Kidney (tissue), 14 donors: ENCODE data around the gene SARS1. TPM values are rescaled to one million over a fixed set of nuclear protein-coding genes. Genes with fewer than 3 reads are reported as not detected.

ENCODE experiments used
- DNase-seq, 5 donors: peaks; one replicate each; pipeline ENCODE4 v3.0.0-alpha.2; 2013 to 2020
- FAIRE-seq: peaks from 2 replicates; lab custom pipeline; 2012; peaks lifted over from hg19 to GRCh38; lab: Jason Lieb, UNC
- H3K27ac ChIP-seq, 2 donors: one replicate each; pipeline ENCODE4 v1.7.0; 2013; ENCODE audit warnings: low read depth in 2 of 2, low read length in 2 of 2, inconsistent platforms in 1 of 2
- H3K27me3 ChIP-seq: one replicate; pipeline ENCODE4 v1.7.1; 2013; ENCODE audit warnings: low read length, inconsistent platforms; ENCODE audit not compliant: control insufficient read depth, insufficient read depth
- H3K36me3 ChIP-seq, 3 donors: one replicate each; pipeline versions ENCODE4 v1.7.0 to v1.7.1; 2013; ENCODE audit warnings: low read length in 3 of 3, control low read depth in 1 of 3, inconsistent platforms in 1 of 3; ENCODE audit not compliant: insufficient read depth in 3 of 3, control insufficient read depth in 2 of 3
- H3K4me1 ChIP-seq, 3 donors: one replicate each; pipeline versions ENCODE4 v1.7.0 to v1.7.1; 2013; ENCODE audit warnings: low read length in 3 of 3, inconsistent platforms in 1 of 3, low read depth in 1 of 3; ENCODE audit not compliant: control insufficient read depth in 2 of 3, insufficient read depth in 2 of 3
- H3K4me3 ChIP-seq, 3 donors: one replicate each; pipeline versions ENCODE4 v1.7.0 to v1.8.1; 2013; ENCODE audit warnings: low read length in 3 of 3, control low read depth in 1 of 3, inconsistent platforms in 1 of 3
- H3K9ac ChIP-seq, 3 donors: one replicate each; pipeline versions ENCODE4 v1.7.0 to v1.7.1; 2013; ENCODE audit warnings: low read length in 3 of 3, control low read depth in 1 of 3, inconsistent platforms in 1 of 3
- H3K9me3 ChIP-seq, 3 donors: one replicate each; pipeline versions ENCODE4 v1.7.0 to v1.7.1; 2013; ENCODE audit warnings: low read length in 3 of 3, control low read depth in 1 of 3, inconsistent platforms in 1 of 3; ENCODE audit not compliant: control insufficient read depth in 2 of 3, insufficient read depth in 1 of 3
- intact Hi-C: fragments of 100-400 bp; cut with DNase I; formaldehyde crosslinking; loops from one replicate; pipeline ENCODE4 v1.11.1; 2022
- polyA plus RNA-seq: library from polyadenylated mRNA; stranded (reverse); fragments of 350-450 nt; fragmentation: Illumina TruSeq; extraction: RNeasy Lipid Tissue Mini Kit (QIAGEN cat#74804); gene quantifications from one replicate; pipeline ENCODE4 v1.2.3, GENCODE V29; 2014; ENCODE audit warnings: low read depth, low replicate concordance; ENCODE audit not compliant: insufficient read depth
- total RNA-seq: library from RNA; stranded (reverse); fragmentation: NEBNext Ultra II Directional; extraction: Animal tissue kit (Norgen Biotek cat#: 25700); gene quantifications from one replicate; pipeline ENCODE4 v1.2.1, GENCODE V29; 2021
- TF ChIP-seq, protein P1 (sequence below): IDR thresholded peaks from 3 replicates; pipeline ENCODE4 v1.5.1; 2012; ENCODE audit warnings: mild to moderate bottlenecking, moderate library complexity, borderline replicate concordance; ENCODE audit not compliant: insufficient read depth; ENCODE audit errors: extremely low read depth
- donor health status: control.
- donor health status: control.
- donor health status: control.
- donor health status: control.
- donor health status: control.
- donor health status: DM: yes; HTN: yes; CAD: no.
- donor health status: Normal renal cell carcinoma (clear cell type).

The SARS1 gene
- total and polyA plus RNA-seq, 2 donors from 2014 or later: 114 to 181 TPM

DNA sequence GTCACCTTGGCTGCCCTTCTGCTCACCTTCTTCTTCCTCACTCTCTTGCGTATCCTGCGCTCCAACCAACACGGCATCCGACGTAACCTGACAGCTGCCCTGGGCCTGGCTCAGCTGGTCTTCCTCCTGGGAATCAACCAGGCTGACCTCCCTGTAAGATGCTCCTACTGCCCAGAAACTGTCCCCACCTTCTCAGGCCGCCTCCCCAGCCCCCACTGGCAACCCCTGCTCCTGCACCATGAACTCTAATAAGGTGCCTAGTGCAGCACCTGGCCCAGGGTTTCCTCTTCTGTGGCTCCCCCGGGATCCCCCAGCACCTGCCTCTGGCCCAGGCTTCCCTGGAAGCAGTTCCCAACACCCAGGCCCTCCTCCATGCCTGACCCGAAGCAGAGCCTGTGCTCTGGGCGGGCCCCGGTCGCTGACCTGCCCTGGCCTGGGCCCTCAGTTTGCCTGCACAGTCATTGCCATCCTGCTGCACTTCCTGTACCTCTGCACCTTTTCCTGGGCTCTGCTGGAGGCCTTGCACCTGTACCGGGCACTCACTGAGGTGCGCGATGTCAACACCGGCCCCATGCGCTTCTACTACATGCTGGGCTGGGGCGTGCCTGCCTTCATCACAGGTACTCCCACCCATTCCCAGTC, 56.4 kb downstream of the SARS1 start:
- DNase-seq (peak in 2 of 5 donors; percentile 36 to 54), FAIRE-seq (no peak)
- H3K9ac ChIP-seq: no peak overlapping the region
- H3K36me3 ChIP-seq: no peaks in the 10 kb centered on the region
- H3K9me3 ChIP-seq: no peaks in the 10 kb centered on the region
- no peak overlapping the region for H3K4me3 ChIP-seq
- H3K4me1 ChIP-seq: peaks cover 0 to 7% (median 2%) of the 10 kb centered on the region in 3 donors
- H3K27ac ChIP-seq: no peak overlapping the region
- TF ChIP-seq, protein P1, sequence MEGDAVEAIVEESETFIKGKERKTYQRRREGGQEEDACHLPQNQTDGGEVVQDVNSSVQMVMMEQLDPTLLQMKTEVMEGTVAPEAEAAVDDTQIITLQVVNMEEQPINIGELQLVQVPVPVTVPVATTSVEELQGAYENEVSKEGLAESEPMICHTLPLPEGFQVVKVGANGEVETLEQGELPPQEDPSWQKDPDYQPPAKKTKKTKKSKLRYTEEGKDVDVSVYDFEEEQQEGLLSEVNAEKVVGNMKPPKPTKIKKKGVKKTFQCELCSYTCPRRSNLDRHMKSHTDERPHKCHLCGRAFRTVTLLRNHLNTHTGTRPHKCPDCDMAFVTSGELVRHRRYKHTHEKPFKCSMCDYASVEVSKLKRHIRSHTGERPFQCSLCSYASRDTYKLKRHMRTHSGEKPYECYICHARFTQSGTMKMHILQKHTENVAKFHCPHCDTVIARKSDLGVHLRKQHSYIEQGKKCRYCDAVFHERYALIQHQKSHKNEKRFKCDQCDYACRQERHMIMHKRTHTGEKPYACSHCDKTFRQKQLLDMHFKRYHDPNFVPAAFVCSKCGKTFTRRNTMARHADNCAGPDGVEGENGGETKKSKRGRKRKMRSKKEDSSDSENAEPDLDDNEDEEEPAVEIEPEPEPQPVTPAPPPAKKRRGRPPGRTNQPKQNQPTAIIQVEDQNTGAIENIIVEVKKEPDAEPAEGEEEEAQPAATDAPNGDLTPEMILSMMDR: no peak
- H3K27me3 ChIP-seq: no peaks in the 10 kb centered on the region
- intact Hi-C loops: loop anchor here (10.0 kb wide), 1 partner anchor 135 kb away; no protein-coding TSS in a partner anchor

- FAIRE-seq (no peak), DNase-seq (peak in 2 of 5 donors; percentile 38 to 71)
- Histone ChIP-seq H3K9ac (no peak overlapping the region), H3K4me3 (no peak overlapping the region), H3K27ac (no peak overlapping the region), H3K9me3 (no peaks in the 10 kb centered on the region), H3K4me1 (peaks cover 0 to 10% (median 4%) of the 10 kb centered on the region in 3 donors), H3K27me3 (no peaks in the 10 kb centered on the region), H3K36me3 (no peaks in the 10 kb centered on the region)
- TF ChIP-seq, protein P1: no peak
- intact Hi-C loops: loop anchor here (10.0 kb wide), 1 partner anchor 134 kb away; no protein-coding TSS in a partner anchor
Measured at GRCh38 chr1:109270623-109271317, 57.1 kb downstream of the SARS1 start.

GRCh38 chr1:109271458-109271857, 57.7 kb downstream of the SARS1 start:
- intact Hi-C loops: loop anchor here (10.0 kb wide), 1 partner anchor 133 kb away; no protein-coding TSS in a partner anchor
- no peak overlapping the region for H3K9ac ChIP-seq
- TF ChIP-seq, protein P1: no peak
- no peaks in the 10 kb centered on the region for H3K27me3 ChIP-seq
- no peak overlapping the region for H3K4me3 ChIP-seq
- no peaks in the 10 kb centered on the region for H3K36me3 ChIP-seq
- FAIRE-seq: no peak
- no peak overlapping the region for H3K27ac ChIP-seq
- peak in 1 of 5 donors; percentile 24 for DNase-seq
- no peaks in the 10 kb centered on the region for H3K9me3 ChIP-seq
- H3K4me1 ChIP-seq: peaks cover 0 to 10% (median 4%) of the 10 kb centered on the region in 3 donors
